SK-N-SH (cell line): ENCODE measurements around the gene SFXN1. TPM values are rescaled to one million over a fixed set of nuclear protein-coding genes. Genes with fewer than 3 reads are reported as not detected.

Source experiments
- CTCF ChIA-PET: fragments of 300-600, 350-600 bp; formaldehyde crosslinking; extraction: SDS; loops from one replicate; lab custom pipeline; 2021; lab: Yijun Ruan, JAX
- POLR2A ChIA-PET: fragments of 350-600 bp; sonication (Branson Sonifier 250); formaldehyde crosslinking; extraction: SDS; loops from one replicate; lab custom pipeline; 2020; ENCODE audit warnings: antibody characterized with exemption, inconsistent platforms; lab: Yijun Ruan, JAX
- DNase-seq: peaks from one replicate; pipeline ENCODE4 v3.0.0; 2012
- H2AFZ ChIP-seq: fragments of 200-600 bp; sonication (generic); 2 replicates; pipeline ENCODE4 v1.8.1; 2016; ENCODE audit warnings: antibody characterized with exemption, mild to moderate bottlenecking, low read depth
- H3F3A ChIP-seq: fragments of 200-600 bp; sonication (generic); replicated peaks from 2 replicates; pipeline ENCODE3; 2016; ENCODE audit warnings: antibody characterized with exemption, mild to moderate bottlenecking; ENCODE audit not compliant: insufficient read depth
- H3K27ac ChIP-seq, 2 experiments: fragments of 200-500 bp in 1 of 2; fragments of 200-600 bp in 1 of 2; sonication (Bioruptor generic) in 1 of 2; sonication (generic), shearing (Covaris generic) in 1 of 2; 2 replicates each; pipeline versions ENCODE4 v1.5.1 to v1.6.1; 2014 to 2016; ENCODE audit warnings: low read depth in 2 of 2, inconsistent platforms in 1 of 2, low read length in 1 of 2, mild to moderate bottlenecking in 1 of 2, mixed read lengths in 1 of 2
- H3K27me3 ChIP-seq: fragments of 200-600 bp; sonication (generic), shearing (Covaris generic); 2 replicates; pipeline ENCODE4 v1.6.1; 2016; ENCODE audit warnings: mixed run types; ENCODE audit not compliant: insufficient read depth
- H3K36me3 ChIP-seq, 2 experiments: fragments of 200-500 bp in 1 of 2; fragments of 200-600 bp in 1 of 2; sonication (Bioruptor generic) in 1 of 2; sonication (generic) in 1 of 2; replicated peaks in 1 of 2; 2 replicates each; pipeline versions ENCODE3 to v1.5.1; 2014 to 2016; ENCODE audit warnings: low read length in 1 of 2, mild to moderate bottlenecking in 1 of 2; ENCODE audit not compliant: insufficient read depth in 2 of 2, control insufficient read depth in 1 of 2
- H3K4me1 ChIP-seq, 2 experiments: fragments of 200-500 bp in 1 of 2; fragments of 200-600 bp in 1 of 2; sonication (Bioruptor generic) in 1 of 2; sonication (generic), shearing (Covaris generic) in 1 of 2; 2 replicates each; pipeline versions ENCODE4 v1.5.1 to v1.6.1; 2014 to 2016; ENCODE audit warnings: low read depth in 1 of 2, low read length in 1 of 2, mixed run types in 1 of 2; ENCODE audit not compliant: insufficient read depth in 2 of 2, control insufficient read depth in 1 of 2
- H3K4me2 ChIP-seq: fragments of 200-600 bp; sonication (generic), shearing (Covaris generic); 2 replicates; pipeline ENCODE4 v1.6.1; 2017; ENCODE audit warnings: mixed run types
- H3K4me3 ChIP-seq, 2 experiments: fragments of 200-500 bp in 1 of 2; fragments of 200-600 bp in 1 of 2; sonication (Bioruptor generic) in 1 of 2; sonication (generic), shearing (Covaris generic) in 1 of 2; 2 replicates each; pipeline versions ENCODE4 v1.5.1 to v1.8.1; 2014 to 2016; ENCODE audit warnings: low read depth in 2 of 2, inconsistent platforms in 1 of 2, low read length in 1 of 2, mild to moderate bottlenecking in 1 of 2, mixed read lengths in 1 of 2, moderate library complexity in 1 of 2
- H3K79me2 ChIP-seq: fragments of 200-600 bp; sonication (generic); 2 replicates; pipeline ENCODE4 v1.8.1; 2017; ENCODE audit warnings: mild to moderate bottlenecking; ENCODE audit not compliant: insufficient read depth
- H3K9ac ChIP-seq: fragments of 200-600 bp; sonication (generic); 2 replicates; pipeline ENCODE4 v1.6.1; 2017; ENCODE audit warnings: mixed run types
- H3K9me2 ChIP-seq: fragments of 200-600 bp; sonication (generic); 2 replicates; pipeline ENCODE4 v1.6.1; 2017; ENCODE audit warnings: mixed run types
- H3K9me3 ChIP-seq: fragments of 200-600 bp; sonication (generic); 2 replicates; pipeline ENCODE4 v1.6.1; 2017; ENCODE audit warnings: mixed run types, mild to moderate bottlenecking, moderate library complexity
- H4K20me1 ChIP-seq: fragments of 200-600 bp; sonication (generic); 2 replicates; pipeline ENCODE4 v1.6.1; 2017; ENCODE audit warnings: mild to moderate bottlenecking, mixed run types; ENCODE audit not compliant: insufficient read depth
- CTCF ChIP-seq: fragments of 200-600 bp; sonication (generic); IDR thresholded peaks from 2 replicates; pipeline ENCODE4 v1.6.1; 2017; ENCODE audit warnings: antibody characterized with exemption, mild to moderate bottlenecking, moderate library complexity
- ELF1 ChIP-seq: IDR thresholded peaks from 2 replicates; pipeline ENCODE4 v1.4.0; 2012
- EP300 ChIP-seq, 2 experiments: IDR thresholded peaks; 2 replicates each; pipeline versions ENCODE4 v1.4.0 to v1.6.1; 2012; ENCODE audit warnings: borderline replicate concordance in 1 of 2, low read depth in 1 of 2, low read length in 1 of 2
- EZH2phosphoT487 ChIP-seq: fragments of 200-600 bp; sonication (generic); IDR thresholded peaks from 2 replicates; pipeline ENCODE4 v1.6.1; 2017; ENCODE audit warnings: low read depth, mixed run types, mild to moderate bottlenecking, antibody characterized with exemption, moderate library complexity, borderline replicate concordance
- MAX ChIP-seq: IDR thresholded peaks from 2 replicates; pipeline ENCODE4 v1.4.0; 2012; ENCODE audit warnings: low read depth
- MEF2A ChIP-seq: IDR thresholded peaks from 2 replicates; pipeline ENCODE4 v1.4.0; 2012; ENCODE audit warnings: low read depth, borderline replicate concordance
- MXI1 ChIP-seq: IDR thresholded peaks from 2 replicates; pipeline ENCODE4 v1.6.1; 2012; ENCODE audit warnings: mild to moderate bottlenecking, low read depth, low read length, improper control_type of control experiment
- NFIC ChIP-seq: IDR thresholded peaks from 2 replicates; pipeline ENCODE4 v1.4.0; 2012; ENCODE audit warnings: borderline replicate concordance
- NRF1 ChIP-seq: IDR thresholded peaks from 2 replicates; pipeline ENCODE4 v1.6.1; 2012; ENCODE audit warnings: low read depth, mild to moderate bottlenecking, low read length
- PBX3 ChIP-seq: IDR thresholded peaks from 2 replicates; pipeline ENCODE4; 2012
- POLR2AphosphoS5 ChIP-seq: IDR thresholded peaks from 2 replicates; pipeline ENCODE4 v1.6.1; 2012; ENCODE audit warnings: low read depth, low read length
- RAD21 ChIP-seq: IDR thresholded peaks from 2 replicates; pipeline ENCODE4 v1.6.1; 2012; ENCODE audit warnings: mild to moderate bottlenecking, low read length
- RCOR1 ChIP-seq: fragments of 150-350 bp; IDR thresholded peaks from 2 replicates; pipeline ENCODE4 v1.6.1; 2017; ENCODE audit warnings: antibody characterized with exemption, low read length
- YY1 ChIP-seq: IDR thresholded peaks from 2 replicates; pipeline ENCODE4 v1.4.0; 2012; ENCODE audit warnings: low read depth, mild to moderate bottlenecking
- ZBTB33 ChIP-seq: IDR thresholded peaks from 2 replicates; pipeline ENCODE4 v1.4.0; 2012; ENCODE audit warnings: low read depth, borderline replicate concordance
- WGBS: methylation state at CpG from one replicate; pipeline ENCODE4 v1.1.6; 2017; ENCODE audit warnings: low lambda C conversion rate; 5-methylcytosine and 5-hydroxymethylcytosine counted together
- polyA plus RNA-seq, 3 experiments: library from polyadenylated mRNA; depleted of rRNA; stranded (reverse); fragments of >200 nt; gene quantifications; 2 replicates each; pipeline ENCODE4 v1.2.3, GENCODE V29; 2012

The SFXN1 gene
- polyA plus RNA-seq, 1 of the 3 experiments (the other 2 are of a cell fraction), result 73.6 TPM

GRCh38 chr5:175524211-175524610 is 45.9 kb downstream of the SFXN1 start:
- no peak for TF ChIP-seq ELF1
- H3K9ac ChIP-seq, result no peak overlapping the region
- POLR2A ChIA-PET, result no interaction called here
- no peak overlapping the region for H2AFZ ChIP-seq
- no peaks in the 10 kb centered on the region for H3K27me3 ChIP-seq
- no peak overlapping the region for H3K27ac ChIP-seq
- no peaks in the 10 kb centered on the region for H3K79me2 ChIP-seq
- H3K9me3 ChIP-seq, result no peaks in the 10 kb centered on the region
- CTCF ChIA-PET, result interaction anchor here (2.0 to 5.9 kb wide), 3 partner anchors 10 to 206 kb away, joined by 7 to 51 read pairs (median 19); no protein-coding TSS in a partner anchor
- H3K4me2 ChIP-seq, result no peak overlapping the region
- H3F3A ChIP-seq, result no peaks in the 10 kb centered on the region
- 96% methylated on average over 1 of the region's 1 CpG for WGBS
- H3K36me3 ChIP-seq, result peaks cover 65 to 78% of the 10 kb centered on the region in 2 experiments
- H3K4me1 ChIP-seq, result no peaks in the 10 kb centered on the region
- no peaks in the 10 kb centered on the region for H3K9me2 ChIP-seq
- no peak overlapping the region for H3K4me3 ChIP-seq
- DNase-seq, result no peak
- H4K20me1 ChIP-seq, result no peaks in the 10 kb centered on the region

- WGBS, result 98% methylated on average over 5 of the region's 6 CpGs
- Histone ChIP-seq H3K9me2 (no peaks in the 10 kb centered on the region), H3K27ac (no peak overlapping the region), H4K20me1 (no peaks in the 10 kb centered on the region), H3F3A (peaks cover 3% of the 10 kb centered on the region), H3K9ac (no peak overlapping the region), H2AFZ (no peak overlapping the region), H3K4me2 (no peak overlapping the region), H3K4me3 (no peak overlapping the region), H3K4me1 (no peaks in the 10 kb centered on the region), H3K36me3 (peaks cover 62 to 66% of the 10 kb centered on the region in 2 experiments), H3K79me2 (no peaks in the 10 kb centered on the region), H3K27me3 (no peaks in the 10 kb centered on the region), H3K9me3 (no peaks in the 10 kb centered on the region)
- POLR2A ChIA-PET, result no interaction called here
- DNase-seq, result no peak
- CTCF ChIA-PET, result interaction anchor here (0.6 to 3.2 kb wide), 3 partner anchors 18 to 203 kb away, joined by 3 to 19 read pairs (median 4); no protein-coding TSS in a partner anchor
- no peak for TF ChIP-seq RCOR1
- no peak for TF ChIP-seq EZH2phosphoT487
- TF ChIP-seq RAD21, result no peak
- TF ChIP-seq PBX3, result no peak
- no peak for TF ChIP-seq MEF2A
- TF ChIP-seq CTCF, result no peak
- no peak for TF ChIP-seq MAX
- TF ChIP-seq YY1, result no peak
- TF ChIP-seq NRF1, result no peak
- no peak for TF ChIP-seq POLR2AphosphoS5
- TF ChIP-seq NFIC, result no peak
- TF ChIP-seq ZBTB33, result no peak
- TF ChIP-seq EP300 (IDR thresholded peaks at IDR 0.05; ENCODE audit: borderline replicate concordance in 1 of 2, low read depth in 1 of 2, low read length in 1 of 2), result no peak
- no peak for TF ChIP-seq MXI1
Measured at GRCh38 chr5:175526691-175527090, 48.3 kb downstream of the SFXN1 start.
